Stomach (tissue), 9 donors: ENCODE results near the gene CHRNB1. TPM values are rescaled to one million over a fixed set of nuclear protein-coding genes. Genes with fewer than 3 reads are reported as not detected.
A peak's percentile ranks its signal among the peaks of the same experiment; 100 is the strongest.

Source experiments
- DNase-seq, 2 donors: peaks; one replicate each; pipeline versions ENCODE4 v3.0.0 to v3.0.0-alpha.2; 2013 to 2019
- H3K27ac ChIP-seq, 5 donors: fragments of 200-600 bp in 4 of 5; sonication (generic) in 4 of 5; one replicate each; pipeline ENCODE4 v1.5.1; 2013 to 2019; ENCODE audit warnings: mild to moderate bottlenecking in 1 of 5, moderate library complexity in 1 of 5
- H3K27me3 ChIP-seq, 3 donors: fragments of 200-600 bp; sonication (generic); one replicate each; pipeline ENCODE4 v1.5.1; 2017 to 2019; ENCODE audit warnings: mixed run types in 1 of 3
- H3K36me3 ChIP-seq, 4 donors: fragments of 200-600 bp; sonication (generic); 1 replicate in 3 of 4; 2 replicates in 1 of 4; pipeline ENCODE4 v1.5.1; 2016 to 2019
- H3K4me1 ChIP-seq, 4 donors: fragments of 200-600 bp; sonication (generic); one replicate each; pipeline ENCODE4 v1.5.1; 2016 to 2019
- H3K4me3 ChIP-seq, 4 donors: fragments of 200-600 bp; sonication (generic) in 3 of 4; one replicate each; pipeline ENCODE4 v1.5.1; 2016 to 2019; ENCODE audit warnings: mild to moderate bottlenecking in 1 of 4
- H3K9me3 ChIP-seq, 4 donors: fragments of 200-600 bp; sonication (generic); one replicate each; pipeline ENCODE4 v1.5.1; 2016 to 2019
- CTCF ChIP-seq, 7 experiments: fragments of 450-650 bp in 4 of 7; fragments of 200-600 bp in 3 of 7; sonication (generic) in 3 of 7; IDR thresholded peaks; one replicate each; pipeline ENCODE4 v1.5.1; 2016 to 2019; ENCODE audit warnings: antibody characterized with exemption in 7 of 7, control low read depth in 2 of 7, mild to moderate bottlenecking in 1 of 7
- EP300 ChIP-seq: sonication (generic); formaldehyde crosslinking; IDR thresholded peaks from one replicate; pipeline ENCODE4 v1.6.1; 2017; ENCODE audit warnings: antibody characterized with exemption
- POLR2A ChIP-seq, 4 donors: fragments of 450-650 bp; IDR thresholded peaks; one replicate each; pipeline ENCODE4 v1.6.1; 2016; ENCODE audit warnings: antibody characterized with exemption in 4 of 4, control low read depth in 2 of 4, mild to moderate bottlenecking in 1 of 4, moderate library complexity in 1 of 4
- POLR2AphosphoS5 ChIP-seq, 3 donors: sonication (generic); formaldehyde crosslinking; IDR thresholded peaks; one replicate each; pipeline ENCODE4 v1.6.1; 2016; ENCODE audit warnings: antibody characterized with exemption in 3 of 3
- WGBS, 5 donors: extraction: QIAGEN DNeasy Blood & Tissue Kit in 3 of 5; methylation state at CpG; one replicate each; pipeline versions ENCODE4 v1.1.5 to v1.1.7; 2013 to 2018; 5-methylcytosine and 5-hydroxymethylcytosine counted together
- intact Hi-C: fragments of 100-400 bp; cut with DNase I; formaldehyde crosslinking; loops from one replicate; pipeline ENCODE4 v1.15.1; 2023; ENCODE audit warnings: low total_unique reads
- polyA plus RNA-seq, 3 donors: library from polyadenylated mRNA; stranded (reverse); fragments of 200-250 nt; gene quantifications; one replicate each; pipeline ENCODE4 v1.2.3, GENCODE V29; 2013
- total RNA-seq, 5 donors: library from RNA; depleted of rRNA; stranded (reverse); fragments of >200 nt; gene quantifications; one replicate each; pipeline versions ENCODE4 v1.1.0 to v1.2.3, GENCODE V29; 2014 to 2016
- donor health status: healthy with polysubstance abuse.
- donor health status: Bipolar disorder and iron deficiency.
- donor health status: healthy.

Gene CHRNB1
- total and polyA plus RNA-seq, 8 donors, result 1.8 to 12.0 (median 7.8) TPM; not detected in 2

- Histone ChIP-seq H3K4me3 (no peak overlapping the region), H3K4me1 (peaks cover 21 to 67% (median 45%) of the 10 kb centered on the region in 4 donors), H3K27ac (no peak overlapping the region), H3K9me3 (no peaks in the 10 kb centered on the region), H3K36me3 (peaks cover 11 to 35% (median 18%) of the 10 kb centered on the region in 4 donors), H3K27me3 (no peaks in the 10 kb centered on the region)
- WGBS, 5 donors, result 94 to 100% (median 97%) methylated on average over 1 of the region's 1 CpG
- DNase-seq, result no peak
- TF ChIP-seq POLR2A (IDR thresholded peaks at IDR 0.05) (no peak), POLR2AphosphoS5 (IDR thresholded peaks at IDR 0.05) (no peak), CTCF (IDR thresholded peaks at IDR 0.05) (no peak), EP300 (no peak)
- intact Hi-C loops, result no loop called here
These were observed 46.7 kb downstream of the CHRNB1 start for GRCh38 chr17:7491583-7491982.

DNA sequence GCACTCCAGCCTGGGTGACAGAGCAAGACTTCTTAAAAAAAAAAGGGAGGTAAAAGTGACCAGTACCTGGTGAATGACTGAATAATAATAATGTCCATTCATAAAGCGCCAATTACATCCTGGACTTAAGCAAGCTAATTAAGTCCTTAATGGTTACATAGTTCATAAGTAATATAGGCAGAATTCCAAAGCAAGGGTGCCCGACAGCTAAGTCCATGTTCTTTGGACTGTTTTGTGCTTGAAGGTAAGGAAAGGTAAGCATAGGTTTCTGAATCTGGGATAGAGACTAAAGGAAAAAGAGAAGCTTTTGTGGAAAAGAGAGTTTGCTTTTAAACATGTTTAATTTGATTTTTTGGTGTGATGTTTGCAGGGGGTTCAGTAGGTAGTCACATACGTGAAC lies 49.1 kb downstream of the CHRNB1 start:
- Histone ChIP-seq H3K9me3 (no peaks in the 10 kb centered on the region), H3K27me3 (no peaks in the 10 kb centered on the region), H3K4me1 (peaks cover 9 to 43% (median 22%) of the 10 kb centered on the region in 4 donors), H3K27ac (no peak overlapping the region), H3K36me3 (peaks cover 34 to 50% (median 42%) of the 10 kb centered on the region in 4 donors), H3K4me3 (no peak overlapping the region)
- TF ChIP-seq CTCF (IDR thresholded peaks at IDR 0.05) (no peak), POLR2A (IDR thresholded peaks at IDR 0.05) (no peak), EP300 (no peak), POLR2AphosphoS5 (IDR thresholded peaks at IDR 0.05) (no peak)
- intact Hi-C loops, result no loop called here
- no peak for DNase-seq
- 85 to 91% (median 87%) methylated on average over 3 of the region's 3 CpGs for WGBS, 5 donors

- Histone ChIP-seq H3K27me3 (no peaks in the 10 kb centered on the region), H3K27ac (peak overlapping the region in 1 of 5 donors; percentile 14), H3K9me3 (no peaks in the 10 kb centered on the region), H3K36me3 (peaks cover 52 to 66% (median 62%) of the 10 kb centered on the region in 4 donors), H3K4me3 (no peak overlapping the region), H3K4me1 (peaks cover 0 to 23% (median 9%) of the 10 kb centered on the region in 4 donors)
- intact Hi-C loops, result no loop called here
- TF ChIP-seq CTCF (IDR thresholded peaks at IDR 0.05), result no peak
- no peak for TF ChIP-seq POLR2A (IDR thresholded peaks at IDR 0.05)
- TF ChIP-seq POLR2AphosphoS5 (IDR thresholded peaks at IDR 0.05), result no peak
- no peak for TF ChIP-seq EP300
- no peak for DNase-seq
- WGBS, 5 donors, result 87 to 92% (median 91%) methylated on average over 12 of the region's 12 CpGs
These were observed 51.1 kb downstream of the CHRNB1 start for GRCh38 chr17:7495906-7496434.

DNA sequence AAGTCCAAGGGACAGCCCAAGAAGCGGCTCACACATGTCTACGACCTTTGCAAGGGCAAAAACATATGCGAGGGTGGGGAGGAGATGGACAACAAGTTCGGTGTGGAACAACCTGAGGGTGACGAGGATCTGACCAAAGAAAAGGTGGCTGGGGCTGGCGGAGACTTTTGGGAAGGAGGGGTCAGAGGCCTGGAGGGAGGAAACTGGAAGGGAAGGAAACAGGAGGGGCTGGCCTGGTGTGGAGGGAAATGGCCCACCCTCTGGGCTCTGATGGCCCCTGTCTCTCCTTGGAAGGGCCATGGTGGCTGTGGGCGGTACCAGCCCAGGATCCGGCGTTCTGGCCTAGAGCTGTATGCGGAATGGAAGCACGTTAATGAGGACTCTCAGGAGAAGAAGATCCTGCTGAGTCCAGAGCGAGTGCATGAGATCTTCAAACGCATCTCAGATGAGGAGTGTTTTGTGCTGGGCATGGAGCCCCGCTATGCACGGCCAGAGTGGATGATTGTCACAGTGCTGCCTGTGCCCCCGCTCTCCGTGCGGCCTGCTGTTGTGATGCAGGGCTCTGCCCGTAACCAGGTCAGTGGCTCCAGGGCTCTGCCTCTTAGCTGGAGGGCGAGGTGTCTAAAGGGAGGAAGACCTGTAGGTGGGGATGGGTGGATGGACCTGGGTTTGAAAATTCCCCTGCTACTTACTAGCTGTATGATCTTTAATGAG lies 51.8 kb downstream of the CHRNB1 start:
- Histone ChIP-seq H3K9me3 (no peaks in the 10 kb centered on the region), H3K27me3 (no peaks in the 10 kb centered on the region), H3K27ac (peak overlapping the region in 2 of 5 donors; percentile 8 to 14), H3K36me3 (peaks cover 59 to 70% (median 65%) of the 10 kb centered on the region in 4 donors), H3K4me3 (no peak overlapping the region), H3K4me1 (peaks cover 0 to 16% (median 6%) of the 10 kb centered on the region in 4 donors)
- WGBS, 5 donors, result 83 to 91% (median 89%) methylated on average over 20 of the region's 20 CpGs
- no peak for DNase-seq
- intact Hi-C loops, result no loop called here
- TF ChIP-seq POLR2A (IDR thresholded peaks at IDR 0.05), result no peak
- TF ChIP-seq CTCF (IDR thresholded peaks at IDR 0.05), result no peak
- TF ChIP-seq EP300, result no peak
- no peak for TF ChIP-seq POLR2AphosphoS5 (IDR thresholded peaks at IDR 0.05)
